ENCODE measurements around the gene TBL1X.
A peak's percentile ranks its signal among the peaks of the same experiment; 100 is the strongest.
"Not testable (repeated sequence)": the region's sequence is repeated elsewhere in the genome, so short reads cannot be mapped to it uniquely, and the experiment has no call there.

Gene TBL1X

DNA sequence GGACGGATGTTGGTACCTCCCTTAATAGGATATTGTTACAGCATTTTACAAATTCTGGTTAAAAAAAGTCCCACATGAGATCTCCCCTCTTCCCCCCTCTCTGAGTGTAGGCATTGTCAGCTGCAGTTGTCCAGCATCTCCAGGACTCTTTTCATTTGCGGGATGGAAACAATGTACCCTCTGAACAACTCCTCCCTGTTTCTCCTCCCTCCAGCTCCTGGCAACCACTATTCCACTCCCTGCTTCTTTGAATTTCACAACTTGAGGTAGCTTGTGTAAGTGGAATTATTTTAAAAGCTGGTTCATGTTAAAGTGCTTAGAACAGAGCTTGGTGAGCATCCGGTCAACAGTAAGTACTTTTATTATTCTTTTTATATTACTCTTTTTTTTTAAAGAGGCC is 69.8 kb downstream of the TBL1X start:
- TF ChIP-seq CTCF (IDR thresholded peaks at IDR 0.05; ENCODE audit: low read depth, low read length) = no peak
- H3K4me3 ChIP-seq (ENCODE audit: low read depth, low read length) = 0 out of 2 replicates have a peak overlapping the region, but pooled peaks have one; percentile 6

DNA sequence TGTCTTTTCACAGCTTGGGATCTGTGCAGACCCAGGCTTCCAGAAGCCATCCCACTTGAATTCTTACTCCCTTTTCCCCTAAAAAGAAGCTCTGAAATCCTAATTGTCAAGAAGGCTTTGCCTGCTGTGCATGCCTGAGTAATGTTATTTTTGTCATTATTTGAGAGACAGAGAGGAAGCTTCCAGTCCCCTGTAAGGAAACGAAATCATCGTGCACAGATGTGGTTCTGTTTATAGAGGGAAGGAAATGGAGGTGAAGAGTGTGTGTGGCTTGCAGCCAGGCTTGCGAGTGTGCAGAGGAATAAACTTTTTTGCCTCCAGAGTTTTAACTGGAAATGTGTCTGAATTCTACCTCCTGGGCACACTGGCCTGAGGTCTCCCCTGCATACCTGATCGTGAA is 70.2 kb downstream of the TBL1X start:
- H3K4me3 ChIP-seq (ENCODE audit: low read depth, low read length) = 0 out of 2 replicates have a peak overlapping the region, but pooled peaks have one; percentile 6
- TF ChIP-seq CTCF (IDR thresholded peaks at IDR 0.05; ENCODE audit: low read depth, low read length) = no peak

- not testable (repeated sequence) for H3K4me3 ChIP-seq (ENCODE audit: low read depth, low read length)
Measured at GRCh38 chrX:9536156-9536555, 71.3 kb downstream of the TBL1X start.

- TF ChIP-seq CTCF (IDR thresholded peaks at IDR 0.05; ENCODE audit: low read depth, low read length) = no peak
- H3K4me3 ChIP-seq (ENCODE audit: low read depth, low read length) = no peak overlapping the region
Measured at GRCh38 chrX:9537781-9538180, 72.9 kb downstream of the TBL1X start.

DNA sequence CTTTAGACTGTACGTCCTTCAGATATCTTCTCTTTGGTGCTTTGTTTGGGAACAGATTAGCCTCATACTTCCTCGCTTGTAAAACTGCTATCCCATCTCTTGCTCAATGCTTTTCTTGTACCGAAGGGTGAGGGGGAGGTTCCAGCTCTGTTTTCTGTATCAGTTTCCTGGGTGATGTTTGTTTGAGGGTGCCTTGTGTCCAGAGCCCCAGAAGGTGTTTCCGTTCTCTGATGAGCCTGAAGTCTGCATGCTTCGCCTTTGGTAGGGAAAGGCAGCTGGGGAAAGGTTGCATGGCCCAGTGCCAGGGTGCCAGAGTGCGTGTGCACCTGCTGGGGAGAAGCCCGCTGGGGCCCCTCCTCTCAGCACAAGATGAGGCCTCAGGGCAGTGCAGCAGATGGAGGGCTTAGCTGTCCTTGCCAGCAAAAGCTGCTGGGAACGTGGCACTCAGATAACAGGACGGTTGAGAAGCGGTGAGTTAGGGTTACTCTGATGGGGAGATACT is 73.7 kb downstream of the TBL1X start:
- H3K4me3 ChIP-seq (ENCODE audit: low read depth, low read length) = no peak overlapping the region
- TF ChIP-seq CTCF (IDR thresholded peaks at IDR 0.05; ENCODE audit: low read depth, low read length) = no peak

DNA sequence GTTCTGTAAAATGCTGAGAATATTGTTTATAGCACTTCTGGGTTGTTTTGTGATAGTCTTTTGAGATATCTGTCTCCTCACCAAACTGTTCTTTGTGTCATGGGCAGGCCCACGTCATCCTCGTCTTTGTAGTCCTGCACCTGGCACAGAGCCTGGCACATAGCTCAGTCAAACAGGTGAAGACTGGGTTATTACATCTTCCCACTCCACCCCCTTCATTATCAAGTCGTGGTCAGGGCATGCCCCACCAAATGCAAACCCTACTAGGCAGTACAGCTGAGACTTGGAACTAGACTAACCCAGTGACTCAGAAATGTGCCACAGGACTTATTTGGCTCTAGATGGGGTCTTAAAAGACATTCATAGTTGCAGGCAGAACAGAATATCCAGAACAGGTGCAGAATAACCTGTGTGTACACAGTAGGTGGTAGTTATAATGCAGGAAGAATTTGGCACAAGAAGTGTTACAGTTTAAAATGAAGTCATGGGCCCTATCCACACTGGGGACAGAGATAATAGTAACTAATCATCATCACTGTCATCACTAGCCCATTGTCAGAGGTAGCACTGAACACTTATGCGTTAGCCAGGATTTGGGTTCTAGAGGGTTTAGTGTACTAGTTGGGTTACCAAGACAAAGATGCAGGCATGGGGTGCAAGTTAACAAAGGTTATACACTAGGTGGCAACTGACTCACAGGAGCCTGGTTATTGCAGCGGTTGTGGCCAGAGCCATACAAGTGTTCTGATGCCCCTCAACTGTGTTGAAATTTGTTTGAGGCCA is 74.9 kb downstream of the TBL1X start:
- TF ChIP-seq CTCF (IDR thresholded peaks at IDR 0.05; ENCODE audit: low read depth, low read length) = no peak
- no peak overlapping the region for H3K4me3 ChIP-seq (ENCODE audit: low read depth, low read length)

DNA sequence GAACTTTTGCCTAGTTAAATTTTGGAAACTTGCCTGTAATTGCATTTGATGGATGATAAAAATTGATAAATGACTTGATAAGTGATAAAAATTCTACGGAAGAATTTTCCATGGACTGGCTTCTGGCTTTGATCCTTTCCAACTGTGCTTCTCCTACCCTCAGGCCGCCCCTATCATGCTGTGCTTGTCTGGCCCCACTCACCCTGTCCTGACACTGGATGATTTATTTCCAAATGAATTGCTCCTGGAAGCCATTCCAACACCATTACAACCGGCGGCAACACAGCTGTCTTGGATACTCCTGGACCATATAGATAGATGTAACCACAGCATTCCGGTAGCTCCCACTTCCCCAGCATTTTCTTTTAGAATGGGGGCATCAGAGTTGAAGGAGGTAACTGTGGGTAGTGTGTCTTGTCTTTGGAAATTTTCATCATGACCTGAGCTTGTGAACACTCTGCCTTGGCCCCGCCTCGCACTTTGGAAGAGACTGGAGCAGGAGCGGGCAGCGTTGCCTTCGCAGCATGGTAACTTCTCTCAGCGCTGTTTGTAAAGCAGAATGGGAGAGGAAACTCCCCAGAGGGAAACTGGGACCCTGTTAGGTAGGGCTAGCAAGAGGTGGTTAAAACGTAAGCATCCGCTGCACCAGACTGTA is 77.4 kb downstream of the TBL1X start:
- no peak for TF ChIP-seq CTCF (IDR thresholded peaks at IDR 0.05; ENCODE audit: low read depth, low read length)
- no peak overlapping the region for H3K4me3 ChIP-seq (ENCODE audit: low read depth, low read length)

Measured in WI38 (cell line).